ACHN (cell line): ENCODE data around the gene PRM1.

ENCODE experiments used
- DNase-seq: peaks from one replicate; pipeline ENCODE4 v3.0.0-alpha.2; 2015
- in situ Hi-C: cut with HindIII; loops from 2 replicates; pipeline ENCODE4 v1.10.0; 2017; ENCODE audit warnings: low sequenced_read_pairs, low pct_ligation_motif_present, low pct_unique_long_range_greater_than_20kb

The PRM1 gene

DNA sequence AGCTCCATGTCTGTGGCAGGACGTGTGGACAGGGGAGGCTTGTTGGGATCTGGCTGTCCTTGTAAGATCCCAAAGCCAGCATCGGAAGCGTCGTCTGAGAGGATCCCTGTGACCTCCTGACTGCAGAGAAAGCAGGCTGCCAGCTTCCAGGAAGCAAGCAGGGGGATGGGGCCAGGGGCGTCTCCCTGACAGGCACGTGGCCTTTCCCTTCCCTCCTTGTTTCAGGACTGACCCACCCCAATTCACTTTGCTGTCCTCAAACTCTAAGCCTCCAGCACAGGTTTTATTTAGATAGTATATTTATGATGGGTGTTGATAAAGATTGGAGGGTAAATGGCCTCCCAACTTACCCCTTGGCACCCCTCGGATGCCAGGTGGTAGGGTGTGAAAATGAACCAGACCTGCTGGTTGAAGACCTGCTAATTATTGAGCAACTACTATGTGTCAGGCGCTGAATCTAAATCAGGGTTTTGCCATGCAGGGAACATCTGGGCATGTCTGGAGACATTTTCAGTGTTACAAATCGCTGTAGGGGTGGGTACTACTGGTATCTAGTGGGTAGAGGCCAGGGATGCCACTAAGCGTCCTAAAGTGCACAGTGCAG, 49.7 kb downstream of the PRM1 start:
- in situ Hi-C loops = no loop called here
- no peak for DNase-seq
